ENCODE results near the gene ZSCAN5A. TPM values are rescaled to one million over a fixed set of nuclear protein-coding genes. Genes with fewer than 3 reads are reported as not detected.
A peak's percentile ranks its signal among the peaks of the same experiment; 100 is the strongest.
"Not testable (repeated sequence)": the region's sequence is repeated elsewhere in the genome, so short reads cannot be mapped to it uniquely, and the experiment has no call there.

The ZSCAN5A gene
- total and polyA plus RNA-seq, 4 donors: 6.4 to 15.0 (median 12.8) TPM

- H3K9me3 ChIP-seq (ENCODE audit: control insufficient read depth, insufficient read depth, low read length): peaks cover 18% of the 10 kb centered on the region
- DNase-seq (ENCODE audit: low read depth in 4 of 6, low spot score in 6 of 6): no peak
- H3K27ac ChIP-seq (ENCODE audit: low read depth, low read length): no peak overlapping the region
Measured at GRCh38 chr19:56341948-56342347, 27.3 kb upstream of the ZSCAN5A start.

GRCh38 chr19:56339031-56339430 is 24.4 kb upstream of the ZSCAN5A start:
- not testable (repeated sequence) for H3K4me3 ChIP-seq (ENCODE audit: low read depth, low read length); H3K36me3 ChIP-seq (ENCODE audit: control insufficient read depth, insufficient read depth, low read length); H3K4me1 ChIP-seq (ENCODE audit: control insufficient read depth, insufficient read depth, low read length); DNase-seq (ENCODE audit: low read depth in 4 of 6, low spot score in 6 of 6); H3K27me3 ChIP-seq (ENCODE audit: control insufficient read depth, insufficient read depth, low read length); H3K27ac ChIP-seq (ENCODE audit: low read depth, low read length)
- H3K9me3 ChIP-seq (ENCODE audit: control insufficient read depth, insufficient read depth, low read length): peaks cover 17% of the 10 kb centered on the region
- WGBS (ENCODE audit: insufficient coverage): no CpG with 5 or more reads among the region's 10 CpGs

More at GRCh38 chr19:56341948-56342347, 27.3 kb upstream of the ZSCAN5A start:
- no peaks in the 10 kb centered on the region for H3K36me3 ChIP-seq (ENCODE audit: control insufficient read depth, insufficient read depth, low read length)
- no peaks in the 10 kb centered on the region for H3K4me1 ChIP-seq (ENCODE audit: control insufficient read depth, insufficient read depth, low read length)
- H3K4me3 ChIP-seq (ENCODE audit: low read depth, low read length): no peak overlapping the region
- no peaks in the 10 kb centered on the region for H3K27me3 ChIP-seq (ENCODE audit: control insufficient read depth, insufficient read depth, low read length)

DNA sequence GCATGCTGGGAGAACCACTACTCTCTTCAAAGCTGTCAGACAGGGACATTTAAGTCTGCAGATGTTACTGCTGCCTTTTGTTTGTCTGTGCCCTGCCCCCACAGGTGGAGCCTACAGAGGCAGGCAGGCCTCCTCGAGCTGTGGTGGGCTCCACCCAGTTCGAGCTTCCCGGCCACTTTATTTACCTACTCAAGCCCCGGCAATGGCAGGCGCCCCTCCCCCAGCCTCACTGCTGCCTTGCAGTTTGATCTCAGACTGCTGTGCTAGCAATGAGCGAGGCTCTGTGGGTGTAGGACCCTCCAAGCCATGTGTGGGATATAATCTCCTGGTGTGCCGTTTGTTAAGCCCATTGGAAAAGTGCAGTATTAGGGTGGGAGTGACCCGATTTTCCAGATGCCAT is 22.4 kb upstream of the ZSCAN5A start:
- not testable (repeated sequence) for H3K36me3 ChIP-seq (ENCODE audit: control insufficient read depth, insufficient read depth, low read length); DNase-seq (ENCODE audit: low read depth in 4 of 6, low spot score in 6 of 6); H3K27ac ChIP-seq (ENCODE audit: low read depth, low read length); H3K27me3 ChIP-seq (ENCODE audit: control insufficient read depth, insufficient read depth, low read length); H3K4me1 ChIP-seq (ENCODE audit: control insufficient read depth, insufficient read depth, low read length); H3K4me3 ChIP-seq (ENCODE audit: low read depth, low read length)
- H3K9me3 ChIP-seq (ENCODE audit: control insufficient read depth, insufficient read depth, low read length): peaks cover 11% of the 10 kb centered on the region
- 96% methylated on average over 5 of the region's 8 CpGs for WGBS (ENCODE audit: insufficient coverage)

DNA sequence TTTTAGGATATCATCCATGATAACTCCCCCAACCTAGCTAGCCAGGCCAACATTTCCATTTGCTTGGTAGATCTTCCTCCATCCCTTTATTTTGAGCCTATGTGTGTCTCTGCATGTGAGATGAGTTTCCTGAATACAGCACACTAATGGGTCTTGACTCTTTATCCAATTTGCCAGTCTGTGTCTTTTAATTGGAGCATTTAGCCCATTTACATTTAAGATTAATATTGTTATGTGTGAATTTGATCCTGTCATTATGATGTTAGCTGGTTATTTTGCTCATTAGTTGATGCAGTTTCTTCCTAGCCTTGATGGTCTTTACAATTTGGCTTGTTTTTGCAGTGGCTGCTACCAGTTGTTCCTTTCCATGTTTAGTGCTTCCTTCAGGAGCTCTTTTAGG is 20.7 kb upstream of the ZSCAN5A start:
- not testable (repeated sequence) for H3K9me3 ChIP-seq (ENCODE audit: control insufficient read depth, insufficient read depth, low read length); DNase-seq (ENCODE audit: low read depth in 4 of 6, low spot score in 6 of 6); H3K4me3 ChIP-seq (ENCODE audit: low read depth, low read length); H3K27me3 ChIP-seq (ENCODE audit: control insufficient read depth, insufficient read depth, low read length); H3K36me3 ChIP-seq (ENCODE audit: control insufficient read depth, insufficient read depth, low read length); H3K4me1 ChIP-seq (ENCODE audit: control insufficient read depth, insufficient read depth, low read length); H3K27ac ChIP-seq (ENCODE audit: low read depth, low read length)

DNA sequence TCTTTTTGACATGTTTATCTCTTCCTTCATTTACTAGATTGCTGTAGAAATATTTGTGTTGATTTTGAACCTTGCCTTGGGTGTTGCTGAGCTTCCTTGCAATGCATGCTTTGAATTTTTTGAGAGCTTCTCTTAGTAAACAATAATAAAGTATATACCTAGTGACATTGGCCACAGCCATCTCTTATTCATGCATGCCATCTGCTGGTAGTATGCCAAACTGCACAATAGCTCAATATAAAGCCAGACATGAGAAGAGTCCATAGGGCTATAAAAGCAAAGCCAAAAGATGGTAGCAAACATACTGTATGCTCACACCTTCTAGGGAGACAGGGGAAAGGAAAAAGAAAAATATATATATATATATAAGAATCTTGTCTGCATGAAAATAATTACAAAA is 18.9 kb upstream of the ZSCAN5A start:
- Histone ChIP-seq H3K27me3 (ENCODE audit: control insufficient read depth, insufficient read depth, low read length) (no peaks in the 10 kb centered on the region), H3K9me3 (ENCODE audit: control insufficient read depth, insufficient read depth, low read length) (no peaks in the 10 kb centered on the region), H3K27ac (ENCODE audit: low read depth, low read length) (no peak overlapping the region), H3K4me3 (ENCODE audit: low read depth, low read length) (no peak overlapping the region), H3K4me1 (ENCODE audit: control insufficient read depth, insufficient read depth, low read length) (no peaks in the 10 kb centered on the region), H3K36me3 (ENCODE audit: control insufficient read depth, insufficient read depth, low read length) (no peaks in the 10 kb centered on the region)
- peak in 3 of 6 donors; percentile 9 to 71 (median 17) for DNase-seq (ENCODE audit: low read depth in 4 of 6, low spot score in 6 of 6)

GRCh38 chr19:56332695-56333094 is 18.1 kb upstream of the ZSCAN5A start:
- no peak for DNase-seq (ENCODE audit: low read depth in 4 of 6, low spot score in 6 of 6)
- no peaks in the 10 kb centered on the region for H3K36me3 ChIP-seq (ENCODE audit: control insufficient read depth, insufficient read depth, low read length)
- H3K27ac ChIP-seq (ENCODE audit: low read depth, low read length): no peak overlapping the region
- H3K27me3 ChIP-seq (ENCODE audit: control insufficient read depth, insufficient read depth, low read length): no peaks in the 10 kb centered on the region
- H3K4me3 ChIP-seq (ENCODE audit: low read depth, low read length): no peak overlapping the region
- H3K4me1 ChIP-seq (ENCODE audit: control insufficient read depth, insufficient read depth, low read length): no peaks in the 10 kb centered on the region
- H3K9me3 ChIP-seq (ENCODE audit: control insufficient read depth, insufficient read depth, low read length): no peaks in the 10 kb centered on the region

DNA sequence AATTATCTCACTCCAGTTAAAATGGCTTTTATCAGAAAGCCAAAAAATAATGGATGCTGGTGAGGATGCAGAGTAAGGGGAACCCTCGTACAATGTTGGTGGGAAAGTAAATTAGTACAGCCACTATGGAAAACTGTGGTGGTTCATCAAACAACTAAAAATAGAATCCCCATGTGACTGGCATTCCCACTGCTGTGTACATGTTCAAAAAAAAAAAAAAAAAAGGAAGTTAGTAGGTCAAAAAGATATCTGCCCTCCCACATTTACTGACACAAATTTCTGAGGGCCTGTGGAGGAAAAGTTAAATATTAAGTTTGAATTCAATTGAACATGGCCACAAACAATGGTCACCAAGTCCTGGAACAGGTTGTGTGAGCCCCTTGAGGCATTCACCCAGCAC is 9.8 kb upstream of the ZSCAN5A start:
- H3K4me3 ChIP-seq (ENCODE audit: low read depth, low read length): no peak overlapping the region
- no CpG with 5 or more reads among the region's 1 CpG for WGBS (ENCODE audit: insufficient coverage)
- DNase-seq (ENCODE audit: low read depth in 4 of 6, low spot score in 6 of 6): no peak
- H3K27me3 ChIP-seq (ENCODE audit: control insufficient read depth, insufficient read depth, low read length): no peaks in the 10 kb centered on the region
- H3K36me3 ChIP-seq (ENCODE audit: control insufficient read depth, insufficient read depth, low read length): no peaks in the 10 kb centered on the region
- no peaks in the 10 kb centered on the region for H3K4me1 ChIP-seq (ENCODE audit: control insufficient read depth, insufficient read depth, low read length)
- no peaks in the 10 kb centered on the region for H3K9me3 ChIP-seq (ENCODE audit: control insufficient read depth, insufficient read depth, low read length)
- H3K27ac ChIP-seq (ENCODE audit: low read depth, low read length): no peak overlapping the region

DNA sequence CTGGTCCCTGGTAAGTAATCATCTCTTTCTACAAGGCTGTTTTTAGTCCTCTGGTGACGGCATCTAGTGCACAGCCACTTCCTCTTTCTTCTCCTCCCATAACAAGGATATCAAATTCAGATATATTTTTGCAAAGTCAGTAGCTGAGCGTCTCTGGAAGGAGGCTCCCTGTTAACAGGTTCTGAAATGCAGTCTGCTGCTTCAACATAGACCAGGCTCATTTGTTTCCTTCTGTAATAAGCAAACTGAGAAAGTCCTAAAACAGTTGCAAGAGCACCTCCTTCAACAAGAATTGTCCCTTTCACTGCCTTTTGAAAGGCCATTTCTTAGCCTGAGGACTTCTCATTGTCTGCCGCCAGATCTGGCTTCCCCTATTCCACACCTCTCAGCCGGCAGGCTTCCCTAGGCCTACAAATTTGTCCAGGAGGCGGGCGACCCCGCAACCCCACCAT is 7.4 kb upstream of the ZSCAN5A start:
- no peak for DNase-seq (ENCODE audit: low read depth in 4 of 6, low spot score in 6 of 6)
- H3K4me3 ChIP-seq (ENCODE audit: low read depth, low read length): no peak overlapping the region
- H3K9me3 ChIP-seq (ENCODE audit: control insufficient read depth, insufficient read depth, low read length): no peaks in the 10 kb centered on the region
- 70% methylated on average over 7 of the region's 7 CpGs for WGBS (ENCODE audit: insufficient coverage)
- H3K27me3 ChIP-seq (ENCODE audit: control insufficient read depth, insufficient read depth, low read length): no peaks in the 10 kb centered on the region
- no peaks in the 10 kb centered on the region for H3K4me1 ChIP-seq (ENCODE audit: control insufficient read depth, insufficient read depth, low read length)
- H3K27ac ChIP-seq (ENCODE audit: low read depth, low read length): no peak overlapping the region
- H3K36me3 ChIP-seq (ENCODE audit: control insufficient read depth, insufficient read depth, low read length): no peaks in the 10 kb centered on the region

DNA sequence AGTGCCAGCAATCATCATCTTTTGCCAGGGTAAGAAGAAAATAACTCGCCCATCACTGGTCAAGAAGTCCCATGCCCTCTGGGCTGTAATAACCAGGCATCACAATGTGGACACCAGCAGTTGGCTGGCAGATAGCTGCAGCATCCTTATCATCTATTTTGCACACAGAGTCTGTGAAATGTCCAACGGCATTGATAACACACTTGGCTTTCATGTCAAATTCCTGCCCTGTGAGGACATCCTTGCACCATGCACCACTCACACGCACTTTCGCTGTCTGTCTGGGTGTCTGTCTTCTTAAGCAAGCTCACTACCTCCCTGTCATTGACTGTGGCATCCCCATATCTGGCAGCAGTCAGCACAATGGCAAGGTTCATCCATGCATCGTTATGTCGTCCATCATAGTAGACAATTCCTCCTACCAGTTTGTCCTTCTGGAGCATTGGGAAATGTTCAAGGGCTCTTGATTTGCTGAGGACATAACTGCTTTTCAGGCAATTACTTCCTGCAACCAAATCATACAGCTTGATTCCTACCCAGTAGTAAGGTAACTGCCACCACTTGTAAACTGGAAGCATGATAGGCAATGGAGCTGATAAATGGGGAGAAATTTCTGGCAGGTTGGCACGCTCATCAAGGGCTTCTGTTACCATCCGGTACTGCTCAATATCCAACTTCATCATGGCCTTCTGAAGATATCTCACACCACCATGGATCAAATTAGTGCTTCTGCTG is 6.8 kb upstream of the ZSCAN5A start:
- H3K36me3 ChIP-seq (ENCODE audit: control insufficient read depth, insufficient read depth, low read length): no peaks in the 10 kb centered on the region
- no peaks in the 10 kb centered on the region for H3K9me3 ChIP-seq (ENCODE audit: control insufficient read depth, insufficient read depth, low read length)
- no peaks in the 10 kb centered on the region for H3K4me1 ChIP-seq (ENCODE audit: control insufficient read depth, insufficient read depth, low read length)
- H3K4me3 ChIP-seq (ENCODE audit: low read depth, low read length): no peak overlapping the region
- no peak overlapping the region for H3K27ac ChIP-seq (ENCODE audit: low read depth, low read length)
- DNase-seq (ENCODE audit: low read depth in 4 of 6, low spot score in 6 of 6): no peak
- WGBS (ENCODE audit: insufficient coverage): 91% methylated on average over 7 of the region's 8 CpGs
- no peaks in the 10 kb centered on the region for H3K27me3 ChIP-seq (ENCODE audit: control insufficient read depth, insufficient read depth, low read length)

DNA sequence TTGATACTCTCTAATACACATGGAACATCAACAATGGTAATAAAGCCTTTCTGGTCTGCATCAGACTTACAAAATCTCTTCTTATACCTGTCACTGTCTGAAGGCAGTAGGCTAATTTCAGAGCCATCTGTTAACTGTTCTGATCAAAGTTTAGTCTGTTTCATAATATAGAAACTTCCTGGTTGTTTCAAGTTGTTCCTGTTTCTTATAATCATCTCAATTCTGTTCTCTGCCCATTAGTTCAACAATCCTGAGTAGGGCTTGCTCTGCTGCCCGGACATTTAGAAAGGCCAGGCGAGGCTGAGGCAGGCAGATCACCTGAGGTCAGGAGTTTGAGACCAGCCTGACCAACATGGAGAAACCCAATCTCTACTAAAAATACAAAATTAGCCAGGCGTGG is 5.4 kb upstream of the ZSCAN5A start:
- DNase-seq (ENCODE audit: low read depth in 4 of 6, low spot score in 6 of 6): no peak
- Histone ChIP-seq H3K4me3 (ENCODE audit: low read depth, low read length) (no peak overlapping the region), H3K9me3 (ENCODE audit: control insufficient read depth, insufficient read depth, low read length) (no peaks in the 10 kb centered on the region), H3K27me3 (ENCODE audit: control insufficient read depth, insufficient read depth, low read length) (no peaks in the 10 kb centered on the region), H3K4me1 (ENCODE audit: control insufficient read depth, insufficient read depth, low read length) (peaks cover 9% of the 10 kb centered on the region), H3K27ac (ENCODE audit: low read depth, low read length) (no peak overlapping the region), H3K36me3 (ENCODE audit: control insufficient read depth, insufficient read depth, low read length) (no peaks in the 10 kb centered on the region)
- WGBS (ENCODE audit: insufficient coverage): 87% methylated on average over 3 of the region's 3 CpGs
